ENCODE data around the gene LRRK1. TPM values are rescaled to one million over a fixed set of nuclear protein-coding genes. Genes with fewer than 3 reads are reported as not detected.

Gene LRRK1
- total RNA-seq, 2 donors from 2014 or later: 1.5 to 2.1 TPM

GRCh38 chr15:100941536-100941935, 22.4 kb downstream of the LRRK1 start:
- ATAC-seq (no peak), DNase-seq (no peak)
- Mint-ChIP-seq H3K4me3 (no peak overlapping the region), H3K27ac (no peak overlapping the region), H3K36me3 (ENCODE audit: low read depth) (no peaks in the 10 kb centered on the region), H3K4me1 (no peaks in the 10 kb centered on the region), H3K27me3 (peaks cover 17% of the 10 kb centered on the region)
- H3K9me3 ChIP-seq (ENCODE audit: control insufficient read depth, low read length, poor library complexity, severe bottlenecking): no peaks in the 10 kb centered on the region

GRCh38 chr15:100942656-100943425, 23.7 kb downstream of the LRRK1 start:
- H3K27me3 Mint-ChIP-seq: peaks cover 22% of the 10 kb centered on the region
- no peaks in the 10 kb centered on the region for H3K36me3 Mint-ChIP-seq (ENCODE audit: low read depth)
- H3K9me3 ChIP-seq (ENCODE audit: control insufficient read depth, low read length, poor library complexity, severe bottlenecking): no peaks in the 10 kb centered on the region
- H3K27ac Mint-ChIP-seq: no peak overlapping the region
- DNase-seq: no peak
- peaks cover 2% of the 10 kb centered on the region for H3K4me1 Mint-ChIP-seq
- H3K4me3 Mint-ChIP-seq: no peak overlapping the region
- ATAC-seq: no peak

GRCh38 chr15:100944244-100944895, 25.2 kb downstream of the LRRK1 start:
- Mint-ChIP-seq H3K36me3 (ENCODE audit: low read depth) (no peaks in the 10 kb centered on the region), H3K27ac (no peak overlapping the region), H3K4me1 (peaks cover 2% of the 10 kb centered on the region), H3K4me3 (no peak overlapping the region), H3K27me3 (peaks cover 27% of the 10 kb centered on the region)
- no peaks in the 10 kb centered on the region for H3K9me3 ChIP-seq (ENCODE audit: control insufficient read depth, low read length, poor library complexity, severe bottlenecking)
- DNase-seq (no peak), ATAC-seq (no peak)

GRCh38 chr15:100944986-100945385, 25.8 kb downstream of the LRRK1 start:
- Mint-ChIP-seq H3K36me3 (ENCODE audit: low read depth) (no peaks in the 10 kb centered on the region), H3K4me3 (no peak overlapping the region), H3K27me3 (peaks cover 27% of the 10 kb centered on the region), H3K27ac (no peak overlapping the region), H3K4me1 (peaks cover 2% of the 10 kb centered on the region)
- H3K9me3 ChIP-seq (ENCODE audit: control insufficient read depth, low read length, poor library complexity, severe bottlenecking): no peaks in the 10 kb centered on the region
- DNase-seq: no peak
- no peak for ATAC-seq

- ATAC-seq: no peak
- no peak for DNase-seq
- H3K27ac Mint-ChIP-seq: no peak overlapping the region
These were observed 28.7 kb downstream of the LRRK1 start for GRCh38 chr15:100947760-100948429.

GRCh38 chr15:100948430-100948762, 29.2 kb downstream of the LRRK1 start:
- H3K36me3 Mint-ChIP-seq (ENCODE audit: low read depth): no peaks in the 10 kb centered on the region
- peaks cover 17% of the 10 kb centered on the region for H3K27me3 Mint-ChIP-seq
- H3K9me3 ChIP-seq (ENCODE audit: control insufficient read depth, low read length, poor library complexity, severe bottlenecking): no peaks in the 10 kb centered on the region
- H3K4me1 Mint-ChIP-seq: peaks cover 3% of the 10 kb centered on the region
- DNase-seq: no peak
- ATAC-seq: no peak
- H3K4me3 Mint-ChIP-seq: no peak overlapping the region
- no peak overlapping the region for H3K27ac Mint-ChIP-seq

More at GRCh38 chr15:100947760-100948429, 28.7 kb downstream of the LRRK1 start:
- Mint-ChIP-seq H3K4me1 (peaks cover 3% of the 10 kb centered on the region), H3K27me3 (peaks cover 17% of the 10 kb centered on the region), H3K36me3 (ENCODE audit: low read depth) (no peaks in the 10 kb centered on the region), H3K4me3 (no peak overlapping the region)
- no peaks in the 10 kb centered on the region for H3K9me3 ChIP-seq (ENCODE audit: control insufficient read depth, low read length, poor library complexity, severe bottlenecking)

- no peak for ATAC-seq
- no peak for DNase-seq
- H3K27me3 Mint-ChIP-seq: peaks cover 17% of the 10 kb centered on the region
These were observed 30.5 kb downstream of the LRRK1 start for GRCh38 chr15:100949691-100950090.

GRCh38 chr15:100951965-100952364, 32.8 kb downstream of the LRRK1 start:
- no peaks in the 10 kb centered on the region for H3K9me3 ChIP-seq (ENCODE audit: control insufficient read depth, low read length, poor library complexity, severe bottlenecking)
- Mint-ChIP-seq H3K4me3 (no peak overlapping the region), H3K4me1 (peaks cover 3% of the 10 kb centered on the region), H3K27ac (no peak overlapping the region), H3K36me3 (ENCODE audit: low read depth) (no peaks in the 10 kb centered on the region), H3K27me3 (peaks cover 17% of the 10 kb centered on the region)
- ATAC-seq: no peak
- DNase-seq: no peak

More at GRCh38 chr15:100949691-100950090, 30.5 kb downstream of the LRRK1 start:
- Mint-ChIP-seq H3K4me3 (no peak overlapping the region), H3K27ac (no peak overlapping the region), H3K36me3 (ENCODE audit: low read depth) (no peaks in the 10 kb centered on the region), H3K4me1 (peaks cover 3% of the 10 kb centered on the region)
- no peaks in the 10 kb centered on the region for H3K9me3 ChIP-seq (ENCODE audit: control insufficient read depth, low read length, poor library complexity, severe bottlenecking)

GRCh38 chr15:100952566-100952965, 33.4 kb downstream of the LRRK1 start:
- DNase-seq (no peak), ATAC-seq (no peak)
- H3K4me1 Mint-ChIP-seq: peaks cover 3% of the 10 kb centered on the region
- no peaks in the 10 kb centered on the region for H3K9me3 ChIP-seq (ENCODE audit: control insufficient read depth, low read length, poor library complexity, severe bottlenecking)
- H3K27me3 Mint-ChIP-seq: peaks cover 16% of the 10 kb centered on the region
- H3K36me3 Mint-ChIP-seq (ENCODE audit: low read depth): no peaks in the 10 kb centered on the region
- H3K27ac Mint-ChIP-seq: no peak overlapping the region
- H3K4me3 Mint-ChIP-seq: no peak overlapping the region

- no peak overlapping the region for H3K27ac Mint-ChIP-seq
- H3K9me3 ChIP-seq (ENCODE audit: control insufficient read depth, low read length, poor library complexity, severe bottlenecking): no peaks in the 10 kb centered on the region
- no peaks in the 10 kb centered on the region for H3K36me3 Mint-ChIP-seq (ENCODE audit: low read depth)
- ATAC-seq (no peak), DNase-seq (no peak)
- H3K4me1 Mint-ChIP-seq: no peaks in the 10 kb centered on the region
- H3K27me3 Mint-ChIP-seq: peaks cover 42% of the 10 kb centered on the region
- H3K4me3 Mint-ChIP-seq: no peak overlapping the region
These were observed 39.3 kb downstream of the LRRK1 start for GRCh38 chr15:100958326-100959065.

GRCh38 chr15:100959066-100960050, 40.2 kb downstream of the LRRK1 start:
- no peak overlapping the region for H3K27ac Mint-ChIP-seq
- H3K27me3 Mint-ChIP-seq: peaks cover 51% of the 10 kb centered on the region
- DNase-seq (no peak), ATAC-seq (no peak)
- H3K4me3 Mint-ChIP-seq: no peak overlapping the region
- H3K36me3 Mint-ChIP-seq (ENCODE audit: low read depth): no peaks in the 10 kb centered on the region
- no peaks in the 10 kb centered on the region for H3K9me3 ChIP-seq (ENCODE audit: control insufficient read depth, low read length, poor library complexity, severe bottlenecking)
- no peaks in the 10 kb centered on the region for H3K4me1 Mint-ChIP-seq

GRCh38 chr15:100966997-100967396, 47.8 kb downstream of the LRRK1 start:
- Mint-ChIP-seq H3K4me1 (no peaks in the 10 kb centered on the region), H3K36me3 (ENCODE audit: low read depth) (peaks cover 4% of the 10 kb centered on the region), H3K4me3 (no peak overlapping the region), H3K27ac (no peak overlapping the region), H3K27me3 (peaks cover 53% of the 10 kb centered on the region)
- H3K9me3 ChIP-seq (ENCODE audit: control insufficient read depth, low read length, poor library complexity, severe bottlenecking): peaks cover 2% of the 10 kb centered on the region
- ATAC-seq: no peak
- no peak for DNase-seq

All from T-helper 17 cell (primary cell).